Neural crest cell (in vitro differentiated cells): ENCODE results near the gene TTLL9. TPM values are rescaled to one million over a fixed set of nuclear protein-coding genes. Genes with fewer than 3 reads are reported as not detected.

ENCODE experiments used
- DNase-seq: peaks from one replicate; pipeline ENCODE4 v3.0.0; 2021; ENCODE audit warnings: low read depth, mixed read lengths, low spot score
- H3K27ac Mint-ChIP-seq: one replicate; pipeline ENCODE4 v1.8.0; 2021; ENCODE audit warnings: mild to moderate bottlenecking, mixed read lengths; ENCODE audit not compliant: unreplicated experiment
- H3K27me3 Mint-ChIP-seq: 2 replicates; pipeline ENCODE4 v1.8.0; 2021; ENCODE audit warnings: low read depth, mild to moderate bottlenecking, mixed read lengths
- H3K36me3 Mint-ChIP-seq: 2 replicates; pipeline ENCODE4 v1.8.0; 2021; ENCODE audit warnings: low read depth, mild to moderate bottlenecking, mixed read lengths
- H3K4me1 Mint-ChIP-seq: 2 replicates; pipeline ENCODE4 v1.8.0; 2021; ENCODE audit warnings: mixed read lengths
- H3K4me3 Mint-ChIP-seq: one replicate; pipeline ENCODE4 v1.8.0; 2021; ENCODE audit warnings: mild to moderate bottlenecking, mixed read lengths
- H3K9me3 Mint-ChIP-seq: 2 replicates; pipeline ENCODE4 v1.8.0; 2021; ENCODE audit warnings: mixed read lengths
- CTCF ChIP-seq: fragments of 200-600 bp; sonication (generic); conservative IDR thresholded peaks from 2 replicates; pipeline ENCODE4 v1.5.0; 2021; ENCODE audit warnings: antibody characterized with exemption, mild to moderate bottlenecking
- total RNA-seq: library from RNA; stranded (reverse); gene quantifications from 2 replicates; pipeline ENCODE4 v1.2.1, GENCODE V29; 2021

The TTLL9 gene
- total RNA-seq, 1 donor from 2014 or later: 3.3 TPM

GRCh38 chr20:31849306-31849930 lies 21.0 kb upstream of the TTLL9 start:
- Mint-ChIP-seq H3K4me1 (no peaks in the 10 kb centered on the region), H3K4me3 (no peak overlapping the region), H3K27ac (no peak overlapping the region), H3K27me3 (peaks cover 29% of the 10 kb centered on the region), H3K9me3 (no peaks in the 10 kb centered on the region), H3K36me3 (no peaks in the 10 kb centered on the region)
- no peak for DNase-seq
- no peak for TF ChIP-seq CTCF

- Mint-ChIP-seq H3K36me3 (no peaks in the 10 kb centered on the region), H3K27me3 (peaks cover 29% of the 10 kb centered on the region), H3K4me1 (no peaks in the 10 kb centered on the region), H3K4me3 (no peak overlapping the region), H3K9me3 (no peaks in the 10 kb centered on the region), H3K27ac (no peak overlapping the region)
- DNase-seq: no peak
- TF ChIP-seq CTCF: no peak
These were observed 19.0 kb upstream of the TTLL9 start for GRCh38 chr20:31851240-31851955.

- Mint-ChIP-seq H3K4me3 (no peak overlapping the region), H3K36me3 (no peaks in the 10 kb centered on the region)
- no peak for DNase-seq
These were observed 17.0 kb upstream of the TTLL9 start for GRCh38 chr20:31853481-31853880.

GRCh38 chr20:31856516-31856915 lies 13.9 kb upstream of the TTLL9 start:
- Mint-ChIP-seq H3K27ac (no peak overlapping the region), H3K4me1 (peaks cover 12% of the 10 kb centered on the region), H3K36me3 (no peaks in the 10 kb centered on the region), H3K27me3 (peaks cover 26% of the 10 kb centered on the region), H3K4me3 (no peak overlapping the region), H3K9me3 (no peaks in the 10 kb centered on the region)
- no peak for DNase-seq
- TF ChIP-seq CTCF: no peak

More at GRCh38 chr20:31853481-31853880, 17.0 kb upstream of the TTLL9 start:
- peaks cover 29% of the 10 kb centered on the region for H3K27me3 Mint-ChIP-seq
- no peaks in the 10 kb centered on the region for H3K4me1 Mint-ChIP-seq
- no peaks in the 10 kb centered on the region for H3K9me3 Mint-ChIP-seq
- TF ChIP-seq CTCF: no peak
- H3K27ac Mint-ChIP-seq: no peak overlapping the region

- Mint-ChIP-seq H3K27me3 (peaks cover 28% of the 10 kb centered on the region), H3K36me3 (no peaks in the 10 kb centered on the region), H3K4me3 (peak overlapping the region; percentile 27), H3K9me3 (no peaks in the 10 kb centered on the region), H3K27ac (no peak overlapping the region), H3K4me1 (peaks cover 24% of the 10 kb centered on the region)
- TF ChIP-seq CTCF: no peak
- no peak for DNase-seq
These were observed 12.3 kb upstream of the TTLL9 start for GRCh38 chr20:31857861-31858759.
